ENCODE data around the gene SIRPG.
A peak's percentile ranks its signal among the peaks of the same experiment; 100 is the strongest.
"Not testable (repeated sequence)": the region's sequence is repeated elsewhere in the genome, so short reads cannot be mapped to it uniquely, and the experiment has no call there.

The SIRPG gene

GRCh38 chr20:1644101-1644962 lies 13.2 kb downstream of the SIRPG start:
- no peaks in the 10 kb centered on the region for H3K36me3 ChIP-seq (ENCODE audit: control insufficient read depth in 2 of 2, insufficient read depth in 1 of 2, low read length in 2 of 2)
- H3K27ac ChIP-seq (ENCODE audit: extremely low read depth, low read depth, low read length) = no peak overlapping the region
- ChIA-PET CTCF (no interaction called here), POLR2A (no interaction called here)
- no peak overlapping the region for H3K4me3 ChIP-seq (ENCODE audit: low read depth, low read length)
- no peaks in the 10 kb centered on the region for H3K4me1 ChIP-seq (ENCODE audit: control insufficient read depth, insufficient read depth, low read length)
- TF ChIP-seq ZNF292 (tag by site-specific recombination; IDR thresholded peaks at IDR 0.05; ENCODE audit: borderline replicate concordance, low read depth) (no peak), ZNF23 (tag by site-specific recombination; IDR thresholded peaks at IDR 0.05; ENCODE audit: borderline replicate concordance) (no peak), ZNF335 (tag by site-specific recombination; conservative IDR thresholded peaks at IDR 0.05) (no peak), ZNF341 (tag by site-specific recombination; IDR thresholded peaks at IDR 0.05; ENCODE audit: low read depth) (no peak), ZNF302 (tag by site-specific recombination; IDR thresholded peaks at IDR 0.05; ENCODE audit: low read depth) (no peak), ZNF677 (tag by site-specific recombination; IDR thresholded peaks at IDR 0.05) (no peak), ZNF121 (tag by site-specific recombination; IDR thresholded peaks at IDR 0.05) (no peak), BCL11A (tag by site-specific recombination; IDR thresholded peaks at IDR 0.05; ENCODE audit: low read depth) (no peak), HOXC10 (CRISPR knock-in tag; IDR thresholded peaks at IDR 0.05) (no peak), HIC1 (tag by site-specific recombination; IDR thresholded peaks at IDR 0.05) (no peak), ZNF544 (tag by site-specific recombination; IDR thresholded peaks at IDR 0.05) (no peak), ZNF114 (tag by site-specific recombination; IDR thresholded peaks at IDR 0.05) (no peak), ZBTB10 (tag by site-specific recombination; IDR thresholded peaks at IDR 0.05) (no peak), PBX3 (CRISPR knock-in tag; IDR thresholded peaks at IDR 0.05) (no peak), GLIS1 (tag by site-specific recombination; IDR thresholded peaks at IDR 0.05) (no peak), ZNF221 (tag by site-specific recombination; IDR thresholded peaks at IDR 0.05; ENCODE audit: borderline replicate concordance) (no peak), KLF8 (tag by site-specific recombination; IDR thresholded peaks at IDR 0.05) (no peak)
- no peaks in the 10 kb centered on the region for H3K9me3 ChIP-seq (ENCODE audit: control insufficient read depth, insufficient read depth, low read depth, low read length)

- H3K36me3 ChIP-seq (ENCODE audit: control insufficient read depth in 2 of 2, insufficient read depth in 1 of 2, low read length in 2 of 2); H3K27ac ChIP-seq (ENCODE audit: extremely low read depth, low read depth, low read length); H3K4me1 ChIP-seq (ENCODE audit: control insufficient read depth, insufficient read depth, low read length); H3K9me3 ChIP-seq (ENCODE audit: control insufficient read depth, insufficient read depth, low read depth, low read length); CTCF ChIA-PET; H3K4me3 ChIP-seq (ENCODE audit: low read depth, low read length); POLR2A ChIA-PET: not testable (repeated sequence)
- TF ChIP-seq ZNF146 (tag by site-specific recombination; IDR thresholded peaks at IDR 0.05) = peak; percentile 64
Observed at GRCh38 chr20:1638643-1639042, 18.9 kb downstream of the SIRPG start.
